GM19035 (cell line): ENCODE results near the gene PRLR.

Source experiments
- ATAC-seq: cut with Tn5 transposase; IDR thresholded peaks from one replicate; pipeline ENCODE4 v1.9.1; 2021; ENCODE audit not compliant: unreplicated experiment

Gene PRLR

DNA sequence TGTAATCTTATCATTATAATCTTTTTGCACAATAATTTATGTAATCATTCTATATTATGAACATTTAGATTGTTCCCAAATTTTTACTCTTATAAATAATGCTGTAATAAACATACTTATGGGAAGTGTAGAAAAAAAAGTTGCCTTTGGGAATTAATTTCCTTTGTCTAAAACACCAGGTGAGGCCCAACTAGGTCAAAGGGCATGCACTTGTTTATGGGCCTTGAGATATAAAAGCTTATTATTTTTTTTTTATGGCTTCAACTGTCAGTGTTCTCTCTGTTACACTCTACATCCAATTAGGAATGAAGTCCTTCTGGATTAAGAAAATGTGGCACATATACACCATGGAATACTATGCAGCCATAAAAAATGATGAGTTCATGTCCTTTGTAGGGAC is 6.5 kb upstream of the PRLR start:
- no peak for ATAC-seq

DNA sequence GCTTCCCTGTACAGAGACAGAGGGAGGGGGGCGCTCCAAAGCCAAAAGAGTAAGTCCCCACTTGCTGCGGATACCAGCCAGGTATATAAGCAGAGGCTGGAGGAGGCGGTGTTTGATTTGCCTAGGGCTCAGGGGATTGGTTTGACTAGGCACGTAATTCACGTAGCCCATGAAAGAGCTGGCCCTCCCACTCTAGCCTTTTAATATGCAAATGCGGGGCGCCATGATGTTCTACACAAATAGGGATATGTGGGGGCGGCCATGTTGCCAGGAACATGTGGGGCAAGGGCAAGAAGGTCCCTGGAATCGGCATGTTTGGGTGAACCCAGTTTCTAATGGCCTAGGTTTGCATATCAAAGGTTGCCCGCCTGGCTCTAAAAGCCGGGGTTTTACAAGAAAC is 3.3 kb upstream of the PRLR start:
- ATAC-seq = no peak

DNA sequence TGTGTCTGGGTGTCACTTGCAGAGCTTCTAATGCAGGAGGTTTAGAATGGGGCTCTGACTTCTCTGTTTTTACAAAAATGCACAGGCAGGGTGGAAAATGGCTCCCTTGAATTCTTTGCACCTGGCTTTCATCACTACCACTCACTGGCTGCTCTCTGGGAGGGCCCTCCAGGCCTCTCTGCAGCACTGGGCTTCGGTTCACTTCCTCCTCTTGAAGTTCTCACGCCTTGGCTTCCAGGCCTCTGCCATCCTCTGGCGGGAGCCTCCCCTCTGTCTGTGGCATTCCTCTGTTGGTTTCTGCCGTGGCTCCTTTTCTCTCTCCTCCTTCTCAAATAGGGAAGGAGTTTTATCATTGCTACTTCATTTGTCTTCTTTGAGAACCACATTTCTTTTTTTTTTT is 2.8 kb upstream of the PRLR start:
- no peak for ATAC-seq

DNA sequence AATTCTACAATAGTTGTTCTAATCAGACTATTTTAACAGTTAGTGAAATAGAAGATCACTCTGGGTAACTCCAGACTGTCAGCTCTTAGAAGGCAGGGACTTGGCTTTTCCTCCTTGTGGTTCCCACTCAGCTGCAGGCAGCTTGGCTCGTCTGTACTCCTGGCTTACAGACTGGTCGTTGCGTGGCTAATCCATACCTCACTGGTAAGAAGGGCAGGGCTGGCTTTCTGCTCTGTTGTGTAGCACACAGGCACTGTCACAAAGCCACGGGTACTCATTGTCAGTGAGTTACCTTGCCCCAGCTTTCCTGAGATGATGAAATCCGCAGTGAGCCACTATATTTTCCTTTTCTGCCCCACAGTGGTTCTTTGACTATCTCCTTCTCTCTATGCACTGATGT is 1.8 kb upstream of the PRLR start:
- ATAC-seq = no peak

DNA sequence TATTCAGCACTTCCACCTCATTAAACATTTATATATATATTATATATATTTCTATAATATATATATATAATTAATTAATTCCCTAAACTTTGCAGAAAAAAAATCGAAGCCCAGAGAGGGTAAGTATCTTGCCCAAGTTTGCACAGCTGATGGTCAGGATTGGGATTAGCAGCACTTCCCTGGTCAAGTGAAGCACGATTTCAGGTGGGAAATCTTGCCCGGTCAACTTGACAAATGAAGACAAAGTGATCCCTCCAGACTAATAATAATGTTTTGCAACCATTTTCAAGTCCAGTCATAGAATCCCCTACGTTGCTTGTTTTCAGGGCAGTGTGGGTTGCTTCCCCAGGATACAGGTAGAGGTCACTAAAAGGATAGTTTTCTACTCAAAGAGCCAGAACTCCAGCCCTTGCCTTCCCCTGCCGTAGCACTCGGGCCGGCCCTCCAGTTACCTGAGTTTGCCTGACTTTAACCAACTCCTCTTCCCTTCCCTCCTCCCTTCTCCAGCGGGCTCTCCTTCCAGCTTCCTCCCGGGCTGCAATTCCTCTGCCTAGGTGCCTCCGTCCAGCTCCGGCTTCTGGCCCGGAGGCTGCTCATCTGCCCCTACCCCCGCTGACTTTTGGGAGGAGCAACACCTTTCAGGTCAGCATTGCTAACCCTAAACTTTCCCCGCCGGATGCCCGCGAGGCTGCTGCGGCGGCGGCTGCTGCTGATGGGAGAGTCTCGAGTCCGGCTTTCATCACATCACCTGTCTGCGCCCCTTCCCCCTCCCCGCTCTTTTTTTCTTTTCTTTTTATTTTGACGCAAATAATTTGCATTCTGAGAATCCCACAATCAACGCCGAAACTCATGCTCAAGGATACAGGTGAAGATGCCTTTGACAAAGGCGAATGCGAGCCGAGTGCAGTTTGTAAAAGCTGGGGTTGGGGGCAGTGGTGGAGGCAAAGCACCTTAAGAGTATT is 930 bp downstream of the PRLR start:
- ATAC-seq = peak; percentile 68

DNA sequence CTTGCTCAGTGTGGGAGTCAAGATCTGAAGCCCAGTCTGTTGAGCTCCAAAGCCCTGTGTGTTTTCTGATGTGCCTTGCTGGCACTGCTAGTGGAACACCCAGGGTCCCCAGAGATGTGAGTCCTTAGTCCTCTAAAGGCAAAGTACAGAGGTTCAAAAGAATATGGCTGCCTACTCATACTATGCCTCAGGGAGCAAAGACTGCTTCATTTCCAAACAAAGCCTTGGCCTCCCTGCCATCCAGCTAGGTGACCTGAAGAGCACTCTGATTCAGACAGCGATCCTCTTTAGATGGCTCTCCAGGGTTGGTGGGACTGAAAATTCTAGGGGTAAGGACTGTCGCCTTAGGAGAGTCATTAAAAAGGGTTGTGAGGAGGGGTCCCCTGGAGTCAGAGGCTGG is 2.0 kb downstream of the PRLR start:
- no peak for ATAC-seq

DNA sequence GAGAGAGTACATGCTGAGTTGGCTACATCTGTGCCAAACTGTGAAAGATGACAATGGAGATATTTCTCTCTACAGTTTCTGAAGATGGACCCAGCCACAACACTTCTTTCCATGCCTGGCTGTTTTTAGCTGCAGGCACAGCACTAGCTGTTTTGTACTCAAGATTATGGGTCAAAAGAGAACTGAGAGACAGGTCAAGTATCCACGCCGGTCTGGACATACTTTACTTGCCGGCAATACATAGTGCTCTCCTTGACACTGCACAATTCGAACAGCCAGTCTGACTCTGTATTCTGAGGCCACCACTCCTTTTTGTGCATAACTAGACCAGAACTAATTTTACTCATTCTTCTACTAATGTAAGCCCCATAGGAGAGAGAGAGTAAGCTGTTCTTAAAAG is 2.6 kb downstream of the PRLR start:
- ATAC-seq = no peak

DNA sequence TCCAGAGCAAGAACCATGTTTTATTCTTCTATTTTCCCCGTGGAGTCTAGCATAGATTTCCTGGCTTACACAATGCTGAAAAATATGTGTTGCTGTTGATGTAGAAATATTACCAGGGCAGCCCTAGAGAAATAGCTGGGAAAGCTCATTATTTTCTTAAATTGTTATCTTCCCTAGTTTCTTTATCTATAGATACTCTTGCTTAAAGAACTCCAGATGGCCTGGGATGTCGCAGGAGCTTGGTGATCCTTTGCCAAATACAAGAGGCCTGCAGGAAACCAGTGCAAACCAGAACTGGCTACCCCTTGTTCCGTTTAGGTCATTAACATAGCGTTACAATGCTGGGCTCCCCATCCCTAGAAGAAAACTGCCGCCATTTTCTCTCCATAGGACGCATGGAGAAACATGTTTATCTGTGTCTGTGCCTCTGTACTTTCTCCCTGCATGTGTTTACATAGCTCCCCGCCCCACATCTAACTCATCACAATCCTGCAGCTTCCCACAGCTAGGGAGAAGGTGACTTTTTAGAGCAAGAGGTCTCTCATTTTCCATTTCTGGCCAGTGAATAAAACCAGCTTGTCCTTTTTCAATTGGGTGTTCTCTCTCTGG is 6.4 kb downstream of the PRLR start:
- ATAC-seq = no peak

DNA sequence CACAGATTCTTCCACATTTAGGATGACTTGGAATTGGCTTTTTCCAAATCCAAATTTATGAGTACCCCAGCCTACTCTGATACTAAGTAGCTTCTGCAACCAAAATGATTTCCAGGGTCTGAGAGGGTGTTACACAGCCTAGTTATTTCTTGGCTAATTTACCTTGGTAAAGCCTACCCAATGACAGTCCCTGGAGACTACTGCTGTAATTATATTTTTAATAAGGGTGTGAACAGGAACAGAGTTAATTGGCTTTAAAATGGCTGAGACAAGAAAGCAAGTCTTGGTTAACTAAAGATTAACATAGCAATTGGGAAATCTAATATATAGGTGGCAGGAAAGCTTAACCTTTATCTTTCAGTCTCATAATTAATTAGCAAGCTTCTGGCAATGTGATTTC is 9.3 kb downstream of the PRLR start:
- ATAC-seq = no peak

DNA sequence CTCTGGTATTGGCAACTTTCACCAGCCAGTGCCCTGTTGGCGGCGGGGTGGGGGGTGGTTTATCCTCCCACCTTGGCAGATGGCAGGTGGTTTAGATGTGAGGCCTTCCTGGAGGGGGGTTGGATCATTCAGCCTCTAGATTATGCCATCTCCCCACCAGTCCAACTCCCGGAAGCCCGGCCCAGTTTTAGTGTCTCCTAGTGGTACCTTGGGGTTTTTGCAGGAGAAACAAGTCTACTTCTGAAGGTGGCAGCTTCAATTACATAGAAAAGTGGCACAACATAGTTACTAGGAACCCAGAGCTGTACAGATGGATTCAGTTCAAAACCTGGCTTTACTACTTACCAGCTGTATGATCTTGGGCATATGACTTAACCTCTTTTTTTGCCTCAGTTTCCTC is 11.3 kb downstream of the PRLR start:
- ATAC-seq = no peak

DNA sequence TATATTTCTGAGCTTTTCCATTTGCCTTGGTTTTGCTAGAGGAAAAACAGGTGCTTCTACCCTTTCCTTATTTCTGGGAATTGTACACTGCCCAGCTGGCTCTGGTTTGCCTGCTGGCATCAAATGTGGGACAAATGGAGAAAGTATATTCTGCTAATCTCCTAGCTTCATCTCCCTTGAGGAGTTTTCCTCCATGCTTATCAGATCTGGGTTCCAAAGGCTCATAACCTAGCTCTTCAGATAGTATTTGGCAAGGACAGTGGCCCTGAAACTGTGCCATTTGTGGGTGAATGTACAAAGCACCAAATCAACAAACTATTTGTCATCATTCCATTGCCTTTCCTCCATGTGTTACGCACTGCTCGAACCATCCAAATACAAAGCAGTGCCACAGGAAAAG is 16.2 kb downstream of the PRLR start:
- ATAC-seq = no peak

DNA sequence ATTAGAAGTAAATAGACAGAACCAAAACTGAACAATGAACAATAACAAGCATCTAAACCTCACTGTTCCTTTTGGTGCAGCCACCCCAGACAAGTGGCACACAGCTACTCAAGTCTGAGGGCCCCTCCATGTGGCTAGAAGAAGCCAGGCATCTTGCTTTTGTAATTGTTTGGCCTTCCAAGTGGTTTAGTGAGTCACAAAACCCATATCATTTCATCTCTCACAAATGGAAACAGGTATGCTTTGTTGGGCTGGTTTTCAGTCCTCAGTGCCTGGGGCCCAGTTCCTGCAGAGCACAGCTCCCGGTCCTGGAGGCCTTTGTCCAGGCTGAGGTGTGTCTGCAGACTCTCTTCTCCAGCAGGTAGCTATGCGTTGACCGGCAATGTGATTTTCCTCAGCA is 16.7 kb downstream of the PRLR start:
- no peak for ATAC-seq

DNA sequence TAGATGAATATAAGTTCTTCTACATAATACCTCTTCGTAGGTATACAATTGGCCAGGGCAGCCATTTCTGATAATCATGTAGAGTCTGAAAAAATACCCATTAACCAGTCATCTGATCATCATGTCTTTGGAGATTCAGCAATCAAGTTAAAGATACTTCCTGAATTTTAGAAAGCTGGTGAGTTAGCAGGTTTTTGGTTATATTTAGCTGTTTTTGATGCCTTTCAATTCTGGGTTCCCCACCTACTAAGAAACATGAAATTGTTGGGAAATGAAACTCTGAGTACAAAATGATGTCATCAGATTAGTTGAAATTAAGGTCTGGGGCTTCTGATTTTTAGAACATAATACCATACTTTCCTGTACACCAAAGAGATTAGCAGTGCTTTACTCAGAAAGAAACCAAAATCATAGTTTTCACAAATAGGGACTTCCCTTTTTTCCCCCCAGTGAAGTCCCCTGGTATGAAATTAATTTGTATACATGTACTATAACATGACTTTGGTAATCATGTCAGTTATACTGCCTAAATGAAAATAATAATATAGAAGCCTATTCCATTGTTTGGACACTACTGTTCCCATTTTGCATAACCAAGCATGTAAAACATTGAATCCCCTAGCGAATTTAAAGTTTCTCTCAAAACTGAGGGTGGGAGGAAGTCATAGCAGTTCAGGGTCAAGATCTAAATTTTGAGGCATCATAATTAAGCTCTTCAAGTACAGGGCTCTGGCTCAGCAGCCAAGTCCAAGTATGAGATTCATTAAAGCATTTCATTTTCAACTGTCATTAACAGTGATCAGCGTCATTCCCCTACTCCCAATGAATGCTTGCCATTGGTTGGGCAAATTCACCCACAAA is 17.9 kb downstream of the PRLR start:
- ATAC-seq = peak; percentile 78

DNA sequence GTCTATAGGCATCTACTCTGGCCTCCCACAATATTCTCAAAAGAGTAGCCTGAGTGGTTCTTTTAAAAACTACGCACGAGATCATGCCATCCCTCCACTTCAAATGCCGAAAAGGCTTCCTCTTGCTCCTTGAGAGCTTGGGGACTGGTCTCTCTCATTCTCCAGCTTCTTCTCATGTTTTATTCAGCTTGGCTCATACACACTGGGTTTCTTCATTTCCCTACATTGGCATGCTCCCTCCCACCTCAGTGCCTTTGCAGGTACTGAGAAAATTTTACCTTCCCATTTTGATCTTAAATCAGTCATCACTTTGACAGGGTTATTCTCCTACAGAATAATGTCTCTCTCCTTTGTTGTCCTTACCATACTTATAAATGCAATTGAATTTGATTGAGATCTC is 20.4 kb downstream of the PRLR start:
- ATAC-seq = no peak

DNA sequence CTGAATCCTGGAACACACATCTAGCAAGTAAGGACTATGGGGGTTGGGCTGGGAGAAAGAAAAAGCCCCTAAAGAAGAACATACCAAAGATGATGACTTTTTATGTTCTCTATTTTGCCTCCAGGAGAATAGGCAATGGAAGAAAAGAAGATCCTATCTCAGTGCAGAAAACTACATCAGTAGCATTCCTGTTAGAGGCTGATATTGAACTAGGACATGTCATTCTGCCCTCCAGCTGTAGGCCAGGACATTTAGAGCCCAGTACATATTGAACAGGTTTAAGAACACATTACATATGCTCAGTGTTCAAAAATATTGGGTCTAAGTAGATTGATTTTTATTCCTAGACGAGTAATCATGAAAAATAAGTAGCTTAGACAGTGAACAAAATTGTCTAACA is 24.7 kb downstream of the PRLR start:
- no peak for ATAC-seq

DNA sequence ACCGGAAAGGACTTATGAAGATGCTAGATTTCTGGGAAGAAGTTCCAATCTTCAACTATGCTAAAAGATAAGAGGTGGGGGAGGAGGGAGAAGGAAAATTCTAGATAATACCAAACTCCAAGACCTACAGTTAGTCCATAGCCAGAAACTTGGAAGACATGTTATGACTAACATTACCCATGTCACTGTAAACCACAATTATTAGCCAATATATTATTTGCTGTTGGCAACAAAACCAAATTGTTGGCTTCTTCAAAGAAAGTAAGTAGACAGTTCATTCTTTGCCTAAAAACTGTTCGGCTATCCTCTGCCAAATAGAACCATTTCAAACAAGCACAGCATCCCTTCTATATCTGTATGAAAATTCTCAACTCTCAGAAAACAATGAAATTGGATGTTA is 25.1 kb downstream of the PRLR start:
- no peak for ATAC-seq

DNA sequence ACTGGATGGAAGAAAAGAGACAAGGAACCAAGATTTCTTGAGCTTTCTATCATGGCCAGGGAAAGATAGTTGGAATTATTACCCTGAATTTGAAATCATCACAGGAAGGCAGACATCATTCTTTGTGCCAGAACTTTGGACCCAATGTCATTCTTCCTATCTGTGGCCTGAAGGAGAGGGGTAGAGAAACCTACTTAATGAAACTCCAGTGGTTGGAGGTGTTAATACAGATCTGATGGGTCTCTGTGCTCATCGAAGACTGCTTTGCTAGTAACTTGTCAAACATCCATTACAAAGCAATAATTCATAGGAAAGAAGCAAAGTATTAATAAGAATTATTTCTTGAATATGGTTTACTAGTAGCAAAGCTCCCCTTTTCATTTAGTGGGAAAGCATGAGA is 26.9 kb downstream of the PRLR start:
- no peak for ATAC-seq

DNA sequence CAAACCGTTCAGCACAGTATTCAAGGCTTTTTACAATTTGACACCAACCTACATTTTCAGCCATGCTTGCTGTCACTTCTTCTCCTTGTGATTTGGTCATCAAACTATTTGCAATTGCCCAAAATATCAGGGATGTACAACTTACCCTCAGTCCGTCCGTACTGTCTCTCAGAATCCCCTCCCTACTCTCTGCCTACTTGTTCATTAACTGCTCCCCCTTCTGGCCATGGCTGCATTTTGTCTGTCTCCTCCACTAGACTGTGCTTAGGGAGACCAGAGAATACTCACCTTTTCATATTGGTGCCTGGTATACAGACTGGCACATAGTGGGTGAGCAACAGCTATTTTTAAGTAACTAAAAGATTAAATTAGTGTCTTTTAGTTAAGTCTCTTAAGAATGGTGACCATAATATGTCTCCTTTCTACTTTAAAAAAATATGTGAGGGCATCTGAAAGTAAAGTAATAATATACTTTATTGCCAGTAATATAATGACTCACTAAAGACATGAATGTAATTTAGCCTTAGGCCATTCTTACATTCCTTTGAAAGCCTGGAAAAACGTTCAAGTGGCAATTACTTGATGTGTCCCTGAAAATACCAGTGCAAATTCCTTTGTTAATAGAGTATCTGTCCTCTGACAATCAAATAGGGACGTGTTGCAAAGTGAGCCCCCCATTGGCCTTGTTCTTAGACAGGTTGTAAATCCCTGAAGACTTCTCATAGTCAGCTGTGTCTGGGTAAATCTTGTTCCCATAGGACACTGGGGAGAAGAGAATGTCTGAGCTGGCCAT is 27.8 kb downstream of the PRLR start:
- peak; percentile 70 for ATAC-seq

DNA sequence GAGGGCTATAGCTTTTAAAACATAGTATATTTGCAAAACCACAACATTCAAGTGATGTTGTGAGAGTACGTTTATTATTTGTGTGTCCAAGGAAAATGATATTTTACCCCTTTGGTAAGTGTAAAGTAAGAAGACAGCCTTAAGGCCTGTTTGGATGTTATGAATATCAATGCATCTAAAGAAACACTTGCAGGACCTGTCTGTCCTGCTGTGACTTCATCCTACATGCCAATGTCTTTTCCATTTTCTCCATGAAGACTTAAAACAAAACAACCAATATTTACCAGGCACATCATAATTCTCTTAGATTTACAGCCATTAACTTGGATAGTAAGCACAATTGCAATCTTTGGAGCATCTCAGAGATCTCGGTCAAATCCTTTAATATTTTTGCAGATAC is 29.0 kb downstream of the PRLR start:
- ATAC-seq = no peak

DNA sequence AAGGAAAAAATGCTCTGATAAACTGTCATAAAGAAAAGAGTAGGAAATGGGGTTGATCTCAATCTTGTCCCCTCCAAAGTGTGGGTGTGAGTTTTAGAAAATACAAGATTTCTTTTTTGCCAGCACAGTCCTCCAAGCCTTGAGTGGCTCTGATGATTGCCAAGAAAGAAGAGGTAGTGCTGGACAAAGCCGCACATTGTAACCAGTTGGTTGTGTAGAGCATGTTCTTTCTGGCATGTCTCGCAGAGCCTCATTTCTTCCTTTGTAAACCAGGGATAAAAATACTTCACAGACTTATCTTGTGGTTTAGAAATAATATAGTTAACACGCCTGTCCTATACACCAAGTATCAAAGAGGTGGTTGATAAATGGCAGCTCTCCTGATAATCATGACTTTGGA is 30.4 kb downstream of the PRLR start:
- ATAC-seq = no peak

DNA sequence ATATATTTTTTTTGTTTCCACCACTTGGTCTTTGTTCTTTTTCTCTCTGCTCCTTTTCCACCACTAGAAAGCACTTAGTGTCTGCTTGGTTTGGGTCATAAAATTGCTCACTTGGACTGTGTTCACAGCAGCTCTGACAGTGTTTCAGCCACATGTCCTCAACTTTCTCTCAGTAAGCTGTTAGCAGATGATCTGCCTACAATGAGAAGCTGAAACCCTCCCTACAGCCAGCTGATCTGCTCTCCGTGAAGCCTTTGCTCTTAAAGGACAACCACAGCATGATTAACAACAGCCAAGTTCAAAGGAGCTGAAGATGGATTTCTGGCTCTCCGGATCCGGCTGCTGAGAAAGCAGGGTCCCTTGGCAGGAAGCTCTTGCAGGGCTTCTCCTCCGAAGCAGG is 31.6 kb downstream of the PRLR start:
- no peak for ATAC-seq
